ENCODE measurements around the gene TBC1D1. TPM values are rescaled to one million over a fixed set of nuclear protein-coding genes. Genes with fewer than 3 reads are reported as not detected.

TBC1D1 gene
- total RNA-seq, 1 donor, result 101 TPM

- H3K4me3 ChIP-seq (ENCODE audit: low read depth, low read length), result no peak overlapping the region
- peak; percentile 71 for DNase-seq (ENCODE audit: low read depth)
- no peak for TF ChIP-seq CTCF (IDR thresholded peaks at IDR 0.05; ENCODE audit: insufficient read depth, low read depth, low read length)
These were observed 254.3 kb downstream of the TBC1D1 start for GRCh38 chr4:38145033-38145678.

- no peak overlapping the region for H3K4me3 ChIP-seq (ENCODE audit: low read depth, low read length)
- TF ChIP-seq CTCF (IDR thresholded peaks at IDR 0.05; ENCODE audit: insufficient read depth, low read depth, low read length), result no peak
- peak; percentile 98 for DNase-seq (ENCODE audit: low read depth)
These were observed 254.9 kb downstream of the TBC1D1 start for GRCh38 chr4:38145741-38146140.

- TF ChIP-seq CTCF (IDR thresholded peaks at IDR 0.05; ENCODE audit: insufficient read depth, low read depth, low read length), result no peak
- H3K4me3 ChIP-seq (ENCODE audit: low read depth, low read length), result no peak overlapping the region
- no peak for DNase-seq (ENCODE audit: low read depth)
These were observed 255.5 kb downstream of the TBC1D1 start for GRCh38 chr4:38146383-38146782.

GRCh38 chr4:38149472-38149996, 258.6 kb downstream of the TBC1D1 start:
- DNase-seq (ENCODE audit: low read depth), result no peak
- no peak overlapping the region for H3K4me3 ChIP-seq (ENCODE audit: low read depth, low read length)
- TF ChIP-seq CTCF (IDR thresholded peaks at IDR 0.05; ENCODE audit: insufficient read depth, low read depth, low read length), result no peak

GRCh38 chr4:38149997-38150671, 259.2 kb downstream of the TBC1D1 start:
- no peak overlapping the region for H3K4me3 ChIP-seq (ENCODE audit: low read depth, low read length)
- DNase-seq (ENCODE audit: low read depth), result peak; percentile 58
- TF ChIP-seq CTCF (IDR thresholded peaks at IDR 0.05; ENCODE audit: insufficient read depth, low read depth, low read length), result no peak

- peak; percentile 78 for DNase-seq (ENCODE audit: low read depth)
- H3K4me3 ChIP-seq (ENCODE audit: low read depth, low read length), result no peak overlapping the region
- TF ChIP-seq CTCF (IDR thresholded peaks at IDR 0.05; ENCODE audit: insufficient read depth, low read depth, low read length), result no peak
These were observed 259.9 kb downstream of the TBC1D1 start for GRCh38 chr4:38150766-38151165.
